Upper lobe of right lung (tissue), 1 donor: ENCODE data around the gene ARL3. TPM values are rescaled to one million over a fixed set of nuclear protein-coding genes. Genes with fewer than 3 reads are reported as not detected.

Source experiments
- ATAC-seq: fragments of 200-7000 bp; cut with Tn5 transposase; one replicate; pipeline ENCODE4 v1.9.1; 2020; ENCODE audit warnings: mild to moderate bottlenecking, moderate library complexity
- DNase-seq: peaks from one replicate; pipeline ENCODE4 v3.0.0-alpha.2; 2020
- H3K27ac ChIP-seq: fragments of 200-600 bp; one replicate; pipeline ENCODE4 v1.8.0; 2022
- H3K27me3 ChIP-seq: fragments of 200-600 bp; one replicate; pipeline ENCODE4 v1.8.0; 2022; ENCODE audit warnings: mild to moderate bottlenecking
- H3K36me3 ChIP-seq: fragments of 200-600 bp; one replicate; pipeline ENCODE4 v1.8.0; 2022
- H3K4me1 ChIP-seq: fragments of 200-600 bp; one replicate; pipeline ENCODE4 v1.8.0; 2022
- H3K4me3 ChIP-seq: fragments of 200-600 bp; one replicate; pipeline ENCODE4 v1.8.0; 2022; ENCODE audit warnings: mild to moderate bottlenecking
- H3K9me3 ChIP-seq: fragments of 200-600 bp; one replicate; pipeline ENCODE4 v1.8.0; 2022
- CTCF ChIP-seq: fragments of 200-600 bp; IDR thresholded peaks from one replicate; pipeline ENCODE4 v1.8.0; 2022; ENCODE audit warnings: antibody characterized with exemption
- intact Hi-C: fragments of 100-400 bp; cut with DNase I; formaldehyde crosslinking; loops from one replicate; pipeline ENCODE4 v1.11.0; 2022
- total RNA-seq: library from RNA; stranded (reverse); fragmentation: NEBNext Ultra II Directional; extraction: Animal tissue kit (Norgen Biotek cat#: 25700); gene quantifications from one replicate; pipeline ENCODE4 v1.2.1, GENCODE V29; 2021
- donor health status: DM: no; HTN: yes; CAD: no; lungs with severe emphysema.

ARL3 gene
- total RNA-seq, 1 donor from 2014 or later, result 7.5 TPM

GRCh38 chr10:102630663-102631062 is 83.5 kb downstream of the ARL3 start:
- no peak for DNase-seq
- H3K36me3 ChIP-seq, result peaks cover 7% of the 10 kb centered on the region
- no peak overlapping the region for H3K4me3 ChIP-seq
- intact Hi-C loops, result no loop called here
- peaks cover 78% of the 10 kb centered on the region for H3K4me1 ChIP-seq
- no peaks in the 10 kb centered on the region for H3K27me3 ChIP-seq
- no peak for TF ChIP-seq CTCF
- H3K9me3 ChIP-seq, result no peaks in the 10 kb centered on the region
- no peak overlapping the region for H3K27ac ChIP-seq
- ATAC-seq, result no peak

GRCh38 chr10:102629661-102630614 is 84.3 kb downstream of the ARL3 start:
- Histone ChIP-seq H3K36me3 (peaks cover 7% of the 10 kb centered on the region), H3K9me3 (no peaks in the 10 kb centered on the region), H3K27ac (peak overlapping the region; percentile 88), H3K27me3 (no peaks in the 10 kb centered on the region), H3K4me1 (peaks cover 77% of the 10 kb centered on the region), H3K4me3 (no peak overlapping the region)
- no peak for TF ChIP-seq CTCF
- intact Hi-C loops, result no loop called here
- peak; percentile 15 for ATAC-seq
- peak; percentile 62 for DNase-seq

- Histone ChIP-seq H3K27ac (peak overlapping the region; percentile 88), H3K4me3 (no peak overlapping the region), H3K9me3 (no peaks in the 10 kb centered on the region), H3K27me3 (no peaks in the 10 kb centered on the region), H3K4me1 (peaks cover 63% of the 10 kb centered on the region), H3K36me3 (peaks cover 7% of the 10 kb centered on the region)
- ATAC-seq (peak; percentile 6), DNase-seq (peak; percentile 80)
- TF ChIP-seq CTCF, result peak; percentile 5
- intact Hi-C loops, result no loop called here
Measured at GRCh38 chr10:102628451-102628911, 85.7 kb downstream of the ARL3 start.

GRCh38 chr10:102627736-102628293 is 86.4 kb downstream of the ARL3 start:
- H3K27ac ChIP-seq, result peak overlapping the region; percentile 88
- DNase-seq (peak; percentile 75), ATAC-seq (peak; percentile 69)
- no peak overlapping the region for H3K4me3 ChIP-seq
- no peaks in the 10 kb centered on the region for H3K27me3 ChIP-seq
- H3K36me3 ChIP-seq, result peaks cover 7% of the 10 kb centered on the region
- intact Hi-C loops, result no loop called here
- peaks cover 59% of the 10 kb centered on the region for H3K4me1 ChIP-seq
- TF ChIP-seq CTCF, result no peak
- no peaks in the 10 kb centered on the region for H3K9me3 ChIP-seq

GRCh38 chr10:102627291-102627735 is 86.9 kb downstream of the ARL3 start:
- intact Hi-C loops, result no loop called here
- DNase-seq (peak; percentile 41), ATAC-seq (no peak)
- H3K4me1 ChIP-seq, result peaks cover 57% of the 10 kb centered on the region
- H3K36me3 ChIP-seq, result peaks cover 7% of the 10 kb centered on the region
- no peaks in the 10 kb centered on the region for H3K27me3 ChIP-seq
- no peak for TF ChIP-seq CTCF
- H3K27ac ChIP-seq, result peak overlapping the region; percentile 88
- no peaks in the 10 kb centered on the region for H3K9me3 ChIP-seq
- H3K4me3 ChIP-seq, result no peak overlapping the region
